SK-N-SH treated with all-trans-retinoic acid at 6 μM for 48 hours (cell line): ENCODE measurements around the gene TMEM39A.

Source experiments
- ATAC-seq: fragments of 200-7000 bp; cut with Tn5 transposase; 3 replicates; pipeline ENCODE4 v1.9.1; 2020; ENCODE audit warnings: mild to moderate bottlenecking, moderate library complexity
- BACH2 ChIP-seq: fragments of 250-450 bp; sonication (Bioruptor Pico); IDR thresholded peaks from 2 replicates; pipeline ENCODE4 v1.9.0; 2021; ENCODE audit warnings: mild to moderate bottlenecking, borderline replicate concordance
- CREB5 ChIP-seq: fragments of 250-450 bp; sonication (Bioruptor Pico); IDR thresholded peaks from 2 replicates; pipeline ENCODE4 v1.5.1; 2020; ENCODE audit warnings: low read depth, mild to moderate bottlenecking, moderate library complexity
- CSDC2 ChIP-seq: fragments of 250-450 bp; sonication (Bioruptor Pico); IDR thresholded peaks from 2 replicates; pipeline ENCODE4 v1.5.0; 2020; ENCODE audit warnings: mild to moderate bottlenecking, moderate library complexity
- CSRNP3 ChIP-seq: fragments of 250-450 bp; sonication (Bioruptor Pico); IDR thresholded peaks from 2 replicates; pipeline ENCODE4 v1.5.1; 2021; ENCODE audit warnings: mild to moderate bottlenecking, moderate library complexity
- ESRRG ChIP-seq: fragments of 250-450 bp; sonication (Bioruptor Pico); IDR thresholded peaks from 2 replicates; pipeline ENCODE4 v1.6.1; 2021; ENCODE audit warnings: mild to moderate bottlenecking
- GLIS3 ChIP-seq: fragments of 250-450 bp; sonication (Bioruptor Pico); IDR thresholded peaks from 2 replicates; pipeline ENCODE4 v1.5.0; 2020; ENCODE audit warnings: mild to moderate bottlenecking, moderate library complexity
- OSR1 ChIP-seq: fragments of 250-450 bp; sonication (Bioruptor Pico); IDR thresholded peaks from 2 replicates; pipeline ENCODE4 v1.8.0; 2022; ENCODE audit warnings: moderate library complexity, mild to moderate bottlenecking, inconsistent platforms
- POU6F1 ChIP-seq: fragments of 250-450 bp; sonication (Bioruptor Pico); IDR thresholded peaks from 2 replicates; pipeline ENCODE4 v1.8.0; 2021; ENCODE audit warnings: low read depth, mild to moderate bottlenecking, moderate library complexity, borderline replicate concordance
- RARB ChIP-seq: fragments of 250-450 bp; sonication (Bioruptor Pico); IDR thresholded peaks from 2 replicates; pipeline ENCODE4 v1.8.0; 2021; ENCODE audit warnings: mild to moderate bottlenecking, moderate library complexity
- TSHZ2 ChIP-seq: fragments of 250-450 bp; sonication (Bioruptor Pico); IDR thresholded peaks from 2 replicates; pipeline ENCODE4 v1.5.0; 2020; ENCODE audit warnings: mild to moderate bottlenecking, moderate library complexity
- ZC3H10 ChIP-seq: fragments of 250-450 bp; sonication (Bioruptor Pico); IDR thresholded peaks from 2 replicates; pipeline ENCODE4 v1.5.1; 2021; ENCODE audit warnings: mild to moderate bottlenecking, moderate library complexity
- ZFP3 ChIP-seq: fragments of 250-450 bp; sonication (Bioruptor Pico); IDR thresholded peaks from 2 replicates; pipeline ENCODE4 v1.5.0; 2020; ENCODE audit warnings: mild to moderate bottlenecking, moderate library complexity
- ZFP30 ChIP-seq: fragments of 450-650 bp; formaldehyde crosslinking; IDR thresholded peaks from 2 replicates; pipeline ENCODE4 v1.5.0; 2022; ENCODE audit warnings: mild to moderate bottlenecking, moderate library complexity
- ZNF70 ChIP-seq: fragments of 450-650 bp; formaldehyde crosslinking; IDR thresholded peaks from 2 replicates; pipeline ENCODE4 v1.5.0; 2020; ENCODE audit warnings: mild to moderate bottlenecking, moderate library complexity
- ZNF8 ChIP-seq: fragments of 450-650 bp; formaldehyde crosslinking; IDR thresholded peaks from 2 replicates; pipeline ENCODE4 v1.5.0; 2020; ENCODE audit warnings: mild to moderate bottlenecking, moderate library complexity

TMEM39A gene

GRCh38 chr3:119403201-119403600 lies 60.2 kb downstream of the TMEM39A start (continued):
- TF ChIP-seq TSHZ2 (CRISPR knock-in tag): no peak

- TF ChIP-seq RARB (CRISPR knock-in tag) (no peak), OSR1 (CRISPR knock-in tag) (no peak), ZNF8 (CRISPR knock-in tag) (no peak), ZC3H10 (CRISPR knock-in tag) (no peak), GLIS3 (CRISPR knock-in tag) (no peak), POU6F1 (CRISPR knock-in tag) (no peak), CSDC2 (no peak), BACH2 (CRISPR knock-in tag) (no peak)
- no peak for ATAC-seq
Observed at GRCh38 chr3:119402791-119403190, 60.6 kb downstream of the TMEM39A start.

- TF ChIP-seq ZNF70 (CRISPR knock-in tag) (no peak), TSHZ2 (CRISPR knock-in tag) (no peak), BACH2 (CRISPR knock-in tag) (no peak), CREB5 (CRISPR knock-in tag) (no peak)
- ATAC-seq: no peak
Observed at GRCh38 chr3:119401503-119402440, 61.6 kb downstream of the TMEM39A start.

- ATAC-seq: no peak
- TF ChIP-seq ZFP3 (CRISPR knock-in tag) (no peak), CSRNP3 (CRISPR knock-in tag) (no peak), ZFP30 (no peak), ESRRG (CRISPR knock-in tag) (no peak)
Observed at GRCh38 chr3:119401069-119401468, 62.3 kb downstream of the TMEM39A start.

GRCh38 chr3:119400466-119400865 lies 62.9 kb downstream of the TMEM39A start:
- no peak for ATAC-seq
- no peak for TF ChIP-seq OSR1 (CRISPR knock-in tag)
